ENCODE data around the gene SP140L.
A peak's percentile ranks its signal among the peaks of the same experiment; 100 is the strongest.
"Not testable (repeated sequence)": the region's sequence is repeated elsewhere in the genome, so short reads cannot be mapped to it uniquely, and the experiment has no call there.

The SP140L gene

DNA sequence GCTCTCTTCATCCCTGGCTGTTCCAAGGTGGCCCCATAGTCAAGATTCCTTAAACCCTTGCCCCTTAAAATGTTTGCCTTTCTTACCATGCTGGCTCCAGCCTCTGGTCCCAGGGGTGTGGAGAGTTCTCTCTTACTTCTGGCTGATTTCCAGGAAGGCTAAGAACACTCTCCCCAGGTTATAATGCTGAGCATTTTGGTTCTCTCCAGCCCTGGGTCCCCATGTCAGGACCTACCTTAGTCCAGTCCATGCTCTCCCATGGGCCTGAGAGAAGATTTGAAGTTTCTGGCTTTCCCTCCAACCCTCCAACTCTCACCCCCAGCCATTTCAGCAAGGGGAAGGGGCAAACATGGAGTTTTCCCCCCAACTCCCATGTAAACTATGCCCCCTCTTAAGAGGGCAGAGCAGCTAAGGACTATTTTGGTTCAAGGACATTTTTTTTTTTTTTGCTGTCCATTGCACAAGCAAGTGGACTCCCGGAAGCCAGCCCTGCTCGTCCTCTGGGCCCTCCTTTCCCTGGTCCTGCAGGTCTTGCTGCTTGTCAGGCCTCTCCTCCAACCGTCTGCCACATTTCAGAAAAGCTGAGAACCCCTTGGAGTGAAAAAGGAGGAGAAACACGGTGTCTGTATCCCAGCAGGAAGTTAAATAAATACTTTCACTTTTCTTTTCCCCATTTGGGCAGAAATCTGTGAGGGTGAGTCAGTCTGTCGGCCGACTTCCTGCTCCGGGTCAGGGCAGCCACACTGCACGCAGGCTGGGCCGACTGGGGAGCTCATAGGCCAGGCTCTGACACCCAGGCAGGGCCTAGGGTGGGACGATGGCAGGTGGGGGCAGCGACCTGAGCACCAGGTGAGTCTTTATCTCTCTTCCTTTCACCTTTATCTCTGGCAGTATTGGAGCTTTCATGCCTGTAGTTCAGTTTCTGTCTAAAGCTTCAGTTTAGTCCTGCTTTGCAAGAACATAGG lies at the start of gene SP140L:
TSS of gene SP140L (plus strand) at position 741 of the 965 bp plus-strand sequence. CDS start at position 818, 77 bp downstream.
- DNase-seq (ENCODE audit: extremely low read depth in 1 of 2, low read depth in 1 of 2) = peak; percentile 58 to 63

- no peak for DNase-seq (ENCODE audit: extremely low read depth in 1 of 2, low read depth in 1 of 2)
These were observed 44.1 kb upstream of the SP140L start for GRCh38 chr2:230282936-230283335.

- no peak for DNase-seq (ENCODE audit: extremely low read depth in 1 of 2, low read depth in 1 of 2)
These were observed 40.9 kb upstream of the SP140L start for GRCh38 chr2:230286048-230286447.

- not testable (repeated sequence) for DNase-seq (ENCODE audit: extremely low read depth in 1 of 2, low read depth in 1 of 2)
These were observed 37.7 kb upstream of the SP140L start for GRCh38 chr2:230289311-230289710.

DNA sequence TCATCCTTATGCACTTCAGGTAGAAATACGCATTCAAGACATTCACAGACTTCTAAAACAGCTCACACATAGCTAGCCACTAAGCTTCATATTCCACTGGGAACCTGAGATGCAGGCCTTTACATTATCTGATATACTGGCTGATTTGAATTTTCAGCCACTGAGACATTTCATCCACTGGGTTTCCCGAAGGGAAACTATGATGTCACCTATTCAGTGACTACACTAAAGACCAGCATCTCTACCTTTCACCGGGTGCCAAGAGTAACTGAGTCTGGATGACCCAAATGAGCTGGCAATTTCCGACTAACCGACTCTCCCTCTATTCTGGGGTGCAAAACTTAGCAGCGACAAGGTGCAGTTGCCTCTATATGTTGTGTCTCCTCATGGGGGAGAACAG lies 31.8 kb upstream of the SP140L start:
- no peak for DNase-seq (ENCODE audit: extremely low read depth in 1 of 2, low read depth in 1 of 2)

DNA sequence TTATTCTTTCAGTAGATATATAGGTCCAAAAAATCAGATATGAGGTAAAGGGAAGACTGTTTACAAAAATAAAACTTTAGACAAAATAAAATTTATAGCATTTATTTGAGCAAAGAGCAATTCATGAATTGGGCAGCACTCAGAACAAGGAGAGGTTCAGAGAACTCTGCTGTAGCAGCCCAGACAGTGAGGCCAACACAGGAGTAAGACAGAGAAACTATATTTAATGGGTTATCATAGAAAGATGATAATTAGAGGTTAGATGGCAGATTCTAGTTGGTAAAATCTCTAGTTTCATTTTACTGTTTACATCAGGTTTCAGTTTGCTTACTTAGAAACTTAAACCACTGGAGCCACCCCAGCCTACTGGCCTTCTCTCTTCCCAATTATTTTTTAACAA lies 30.1 kb upstream of the SP140L start:
- no peak for DNase-seq (ENCODE audit: extremely low read depth in 1 of 2, low read depth in 1 of 2)

DNA sequence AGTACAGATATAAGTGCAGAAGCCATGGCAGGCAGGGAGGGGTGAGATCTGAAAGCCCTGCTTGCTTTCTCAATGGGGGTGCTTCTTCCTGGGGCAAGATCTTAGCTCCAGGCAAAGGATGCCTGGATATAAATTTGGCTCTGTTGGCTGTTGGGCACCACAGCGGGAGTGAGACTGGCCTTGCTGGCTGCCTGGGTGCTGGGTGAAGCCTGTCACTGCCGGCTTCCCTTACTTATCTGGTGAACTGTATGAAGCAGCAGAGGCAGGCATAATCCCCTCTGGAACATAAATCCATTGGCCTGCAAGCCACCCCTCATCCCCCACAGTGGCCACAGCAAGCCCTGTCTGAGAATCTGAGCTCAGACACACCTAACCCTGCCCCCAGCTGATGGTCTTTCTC lies 27.4 kb upstream of the SP140L start:
- no peak for DNase-seq (ENCODE audit: extremely low read depth in 1 of 2, low read depth in 1 of 2)

GRCh38 chr2:230305416-230306275 lies 21.3 kb upstream of the SP140L start:
- no peak for DNase-seq (ENCODE audit: extremely low read depth in 1 of 2, low read depth in 1 of 2)

DNA sequence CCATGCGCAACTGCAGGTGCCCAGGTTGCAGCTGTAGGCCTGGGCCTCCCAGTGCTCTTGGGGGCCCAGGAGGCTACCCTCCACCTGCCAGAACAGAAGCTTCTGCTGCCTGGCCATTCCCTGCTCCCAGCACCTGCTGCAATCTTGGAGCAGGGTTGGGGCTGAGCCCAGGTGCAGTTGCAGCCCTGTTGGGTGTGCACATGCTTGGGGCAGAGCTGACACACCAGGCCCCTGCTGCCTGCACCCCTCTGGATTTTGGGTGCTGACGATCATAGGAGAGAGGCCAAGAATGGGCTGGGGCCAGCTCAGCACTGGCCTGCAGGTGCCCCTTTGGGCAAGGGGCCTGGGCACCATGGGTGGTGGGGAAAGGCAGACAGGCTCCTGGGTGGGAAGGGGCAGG lies 20.5 kb upstream of the SP140L start:
- DNase-seq (ENCODE audit: extremely low read depth in 1 of 2, low read depth in 1 of 2) = no peak

- DNase-seq (ENCODE audit: extremely low read depth in 1 of 2, low read depth in 1 of 2) = no peak
These were observed 19.5 kb upstream of the SP140L start for GRCh38 chr2:230307485-230307884.

DNA sequence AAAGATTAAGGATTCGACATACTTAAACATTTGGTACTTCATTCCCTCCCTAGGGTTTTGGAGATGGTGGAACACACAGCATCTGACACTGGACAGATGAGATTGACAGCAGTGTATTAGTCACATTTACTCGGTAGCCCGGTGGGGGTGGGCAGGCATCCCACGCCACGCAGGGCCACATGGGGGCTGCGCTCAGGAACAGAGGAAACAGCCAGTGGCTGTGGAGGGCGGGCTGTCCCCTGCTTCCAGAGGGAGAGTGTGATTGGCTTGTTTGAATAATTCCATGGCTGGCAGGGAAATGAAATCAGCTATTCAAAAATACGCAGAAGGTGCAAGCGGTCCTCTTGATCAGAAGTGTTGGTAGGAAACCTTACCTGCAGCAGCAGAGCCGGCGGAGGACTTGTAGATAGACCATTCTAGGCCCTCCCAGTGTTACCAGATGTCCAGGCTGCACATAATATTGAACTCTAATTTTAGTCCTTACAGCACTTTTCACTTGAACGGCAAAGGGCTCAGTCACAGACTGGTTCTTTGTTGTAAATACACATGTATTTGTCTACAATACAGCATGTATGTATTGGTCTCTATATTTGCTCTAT lies 18.5 kb upstream of the SP140L start:
- DNase-seq (ENCODE audit: extremely low read depth in 1 of 2, low read depth in 1 of 2) = no peak

DNA sequence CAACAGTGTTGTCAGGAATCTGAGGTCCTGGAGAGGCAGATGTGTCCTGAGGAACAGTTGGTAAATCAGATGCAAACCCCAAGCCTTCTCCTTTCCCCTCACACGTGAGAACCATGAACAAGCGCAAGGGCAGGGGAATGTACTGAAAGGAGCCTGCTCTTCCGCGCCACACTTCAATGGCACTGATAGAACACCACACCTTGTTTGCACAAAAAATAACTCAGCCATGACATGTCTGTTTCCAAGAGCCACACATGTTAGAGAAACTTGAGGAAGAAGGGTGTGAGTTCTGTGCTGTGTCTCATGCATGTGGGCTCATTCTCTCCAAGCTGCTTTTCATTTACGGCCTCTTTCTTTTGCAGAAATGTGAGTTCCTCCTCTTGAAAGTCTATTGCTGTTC lies 16.2 kb upstream of the SP140L start:
- DNase-seq (ENCODE audit: extremely low read depth in 1 of 2, low read depth in 1 of 2) = not testable (repeated sequence)

GRCh38 chr2:230311634-230312033 lies 15.4 kb upstream of the SP140L start:
- DNase-seq (ENCODE audit: extremely low read depth in 1 of 2, low read depth in 1 of 2) = not testable (repeated sequence)

DNA sequence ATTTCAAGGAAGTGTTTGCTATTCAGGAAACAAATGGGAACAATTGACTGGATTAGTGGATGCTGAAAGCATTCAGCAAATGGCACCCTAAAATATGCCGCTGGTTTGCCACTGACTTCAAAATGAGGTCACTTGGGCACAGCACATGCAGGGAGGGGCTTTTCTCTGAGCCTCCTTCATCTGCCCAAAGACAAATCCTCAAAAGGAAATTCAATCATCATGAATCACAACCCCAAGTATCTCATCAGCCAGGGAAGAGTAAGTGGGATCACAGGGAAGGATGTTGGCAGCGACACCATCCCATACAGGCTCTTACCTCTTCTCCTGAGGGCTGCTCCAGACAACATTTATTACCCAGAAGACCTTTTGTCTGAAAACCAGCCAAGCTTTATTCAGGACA lies 14.4 kb upstream of the SP140L start:
- DNase-seq (ENCODE audit: extremely low read depth in 1 of 2, low read depth in 1 of 2) = no peak

DNA sequence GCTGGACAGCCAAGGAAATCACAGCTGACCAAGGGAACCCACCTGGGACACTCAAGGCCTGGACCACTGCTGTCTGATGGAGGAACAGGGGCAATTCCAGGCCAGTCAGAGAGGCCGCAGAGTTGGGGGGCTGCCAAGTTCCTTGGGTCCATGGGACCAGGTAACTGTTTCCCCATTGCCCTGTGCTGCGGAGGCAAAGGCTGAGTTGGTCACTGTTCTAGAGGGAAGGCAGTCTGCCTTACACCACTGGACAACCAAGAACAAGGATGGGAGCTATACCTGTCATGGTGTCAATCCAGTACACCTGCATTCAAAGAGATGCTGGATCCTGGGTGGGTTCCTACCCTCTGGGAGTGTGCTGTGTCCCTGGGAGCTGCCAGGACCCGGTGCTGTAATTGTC lies 9.6 kb upstream of the SP140L start:
- no peak for DNase-seq (ENCODE audit: extremely low read depth in 1 of 2, low read depth in 1 of 2)

DNA sequence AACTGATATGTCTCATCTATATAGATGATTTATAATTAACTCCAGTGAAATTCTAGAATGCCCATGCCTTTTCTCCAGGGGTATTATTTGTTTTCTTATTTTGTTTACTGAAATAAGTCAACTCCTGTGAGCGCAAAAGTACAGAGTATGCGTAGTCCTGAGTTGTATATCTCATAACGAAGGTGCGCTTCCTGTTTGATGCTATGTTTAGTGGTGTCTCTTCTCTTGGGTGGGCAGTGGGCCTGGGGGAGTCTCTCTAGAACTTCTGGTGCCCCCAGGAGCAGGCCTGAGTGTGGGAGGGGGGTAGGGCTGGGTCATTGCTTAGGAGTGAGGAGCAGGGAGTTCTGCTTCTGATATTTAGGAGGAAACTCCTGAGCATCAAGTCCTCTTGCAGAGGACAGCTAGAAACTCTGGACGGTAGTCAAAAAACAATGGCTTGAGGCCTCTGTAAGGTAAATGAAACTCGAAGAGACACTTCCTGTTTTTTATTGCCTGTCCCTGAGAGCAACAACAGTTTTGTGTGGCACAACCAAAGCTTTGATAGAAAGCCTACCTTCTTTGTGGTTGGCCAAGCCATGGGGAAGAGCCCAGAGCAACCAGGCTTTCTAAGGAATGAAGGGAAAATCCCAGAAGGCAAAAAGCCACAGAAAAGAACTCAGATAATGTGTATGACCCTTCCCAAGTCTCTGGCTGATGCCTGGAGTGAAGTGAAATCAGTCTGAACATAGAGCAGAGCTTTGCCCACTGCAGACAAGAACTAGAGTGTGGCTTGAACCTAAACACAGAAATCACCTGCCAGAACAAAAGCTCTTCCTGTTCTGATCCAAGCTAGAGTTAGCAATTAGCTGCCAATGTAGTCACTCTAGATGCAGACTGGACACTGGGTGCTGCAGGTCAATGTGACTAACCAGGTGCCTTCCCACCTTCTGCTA lies 8.5 kb upstream of the SP140L start:
- DNase-seq (ENCODE audit: extremely low read depth in 1 of 2, low read depth in 1 of 2) = no peak

- DNase-seq (ENCODE audit: extremely low read depth in 1 of 2, low read depth in 1 of 2) = peak; percentile 38 to 39
These were observed 7.7 kb upstream of the SP140L start for GRCh38 chr2:230319211-230319862.

DNA sequence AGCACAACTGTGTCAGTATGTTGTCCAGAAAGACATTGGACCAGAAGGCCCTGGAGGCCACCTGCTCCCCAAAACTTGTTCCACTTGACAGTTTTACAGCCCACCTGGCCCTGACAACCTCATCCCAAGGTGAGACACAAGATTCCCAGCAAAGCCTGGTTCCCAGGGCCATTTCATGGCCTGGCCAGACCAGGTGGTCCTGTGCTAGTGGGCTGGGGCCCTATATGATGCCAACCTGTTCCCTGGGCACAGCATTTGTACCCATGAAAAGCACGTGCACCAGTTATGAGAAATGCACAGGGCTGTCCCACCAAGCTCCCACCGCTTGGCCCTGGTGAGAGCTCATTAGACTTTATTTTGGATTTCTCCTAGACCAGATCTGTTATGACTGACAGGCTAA lies 6.0 kb upstream of the SP140L start:
- no peak for DNase-seq (ENCODE audit: extremely low read depth in 1 of 2, low read depth in 1 of 2)

GRCh38 chr2:230322561-230323384 lies 4.2 kb upstream of the SP140L start:
- no peak for DNase-seq (ENCODE audit: extremely low read depth in 1 of 2, low read depth in 1 of 2)

Data from activated CD8-positive, alpha-beta memory T cell treated with anti-CD3 and anti-CD28 coated beads for 1 hour (primary cell).